H1 (cell line): ENCODE data around the gene PTPRJ. TPM values are rescaled to one million over a fixed set of nuclear protein-coding genes. Genes with fewer than 3 reads are reported as not detected.

Experiments
- CTCF ChIA-PET: fragments of 300-600 bp; sonication (Branson Sonifier 250); formaldehyde crosslinking; loops from one replicate; lab custom pipeline; 2021; ENCODE audit not compliant: partially characterized antibody; lab: Charles Lee
- POLR2A ChIA-PET: fragments of 300-600 bp; sonication (Branson Sonifier 250); formaldehyde crosslinking; loops from one replicate; lab custom pipeline; 2021; ENCODE audit warnings: inconsistent platforms; ENCODE audit not compliant: partially characterized antibody; lab: Charles Lee
- DNase-seq, 2 experiments: peaks; one replicate each; pipeline versions ENCODE4 v3.0.0 to v3.0.0-alpha.2; 2010 to 2022; ENCODE audit warnings: low spot score in 2 of 2, low read depth in 1 of 2, mixed read lengths in 1 of 2
- FAIRE-seq: peaks from 2 replicates; lab custom pipeline; 2011; peaks lifted over from hg19 to GRCh38; lab: Jason Lieb, UNC
- H2AFZ ChIP-seq: 2 replicates; pipeline ENCODE4 v1.8.1; 2012; ENCODE audit warnings: low read length, inconsistent platforms
- H2AK5ac ChIP-seq: 2 replicates; pipeline ENCODE4 v1.6.1; 2013; ENCODE audit warnings: low read depth, low read length
- H2BK120ac ChIP-seq: replicated peaks from 2 replicates; pipeline ENCODE3; 2013; ENCODE audit warnings: low read depth, low read length, inconsistent platforms
- H2BK12ac ChIP-seq: 2 replicates; pipeline ENCODE4 v1.6.1; 2013; ENCODE audit warnings: low read depth, low read length
- H2BK15ac ChIP-seq: 2 replicates; pipeline ENCODE4 v1.6.1; 2013; ENCODE audit warnings: low read length
- H2BK20ac ChIP-seq: 2 replicates; pipeline ENCODE4 v1.6.1; 2013; ENCODE audit warnings: low read length
- H2BK5ac ChIP-seq: 2 replicates; pipeline ENCODE4 v1.6.1; 2013; ENCODE audit warnings: low read depth, low read length
- H3K14ac ChIP-seq: 2 replicates; pipeline ENCODE4 v1.6.1; 2013; ENCODE audit warnings: inconsistent platforms; ENCODE audit not compliant: insufficient read length
- H3K18ac ChIP-seq: 2 replicates; pipeline ENCODE4 v1.6.1; 2013; ENCODE audit warnings: low read length; ENCODE audit errors: extremely low read depth
- H3K23ac ChIP-seq: 2 replicates; pipeline ENCODE4 v1.6.1; 2013; ENCODE audit warnings: inconsistent platforms; ENCODE audit not compliant: insufficient read length
- H3K23me2 ChIP-seq: 2 replicates; pipeline ENCODE4 v1.6.1; 2013; ENCODE audit warnings: low read depth, low read length
- H3K27ac ChIP-seq: 2 replicates; pipeline ENCODE4 v1.6.1; 2011; ENCODE audit warnings: low read depth, low read length, inconsistent platforms
- H3K27me3 ChIP-seq, 4 experiments: replicated peaks in 1 of 4; 1 replicate in 1 of 4; 2 replicates in 3 of 4; pipeline versions ENCODE4 v1.6.1 to v1.8.1; 2011 to 2013; ENCODE audit warnings: low read length in 3 of 4, mild to moderate bottlenecking in 3 of 4, inconsistent platforms in 2 of 4, mixed read lengths in 2 of 4, moderate library complexity in 1 of 4; ENCODE audit not compliant: control insufficient read depth in 3 of 4, insufficient read depth in 3 of 4; ENCODE audit errors: extremely low read depth in 1 of 4
- H3K36me3 ChIP-seq, 4 experiments: 2 replicates each; pipeline versions ENCODE4 v1.6.1 to v1.8.1; 2011 to 2013; ENCODE audit warnings: mild to moderate bottlenecking in 4 of 4, low read length in 3 of 4, moderate library complexity in 2 of 4, control low read depth in 1 of 4, inconsistent platforms in 1 of 4; ENCODE audit not compliant: insufficient read depth in 4 of 4, control insufficient read depth in 2 of 4
- H3K4ac ChIP-seq: replicated peaks from 2 replicates; pipeline ENCODE3; 2013; ENCODE audit warnings: low read length, low read depth, mixed read lengths, inconsistent platforms; ENCODE audit not compliant: insufficient read length
- H3K4me1 ChIP-seq, 4 experiments: replicated peaks in 1 of 4; 1 replicate in 1 of 4; 2 replicates in 3 of 4; pipeline versions ENCODE4 v1.6.1 to v1.8.1; 2011 to 2013; ENCODE audit warnings: low read length in 3 of 4, inconsistent platforms in 2 of 4, mixed read lengths in 1 of 4; ENCODE audit not compliant: insufficient read depth in 4 of 4, control insufficient read depth in 3 of 4
- H3K4me2 ChIP-seq, 2 experiments: 2 replicates each; pipeline versions ENCODE4 v1.6.1 to v1.8.1; 2011 to 2013; ENCODE audit warnings: low read depth in 2 of 2, low read length in 2 of 2, control low read depth in 1 of 2, inconsistent platforms in 1 of 2, mild to moderate bottlenecking in 1 of 2; ENCODE audit not compliant: insufficient read depth in 1 of 2
- H3K4me3 ChIP-seq, 4 experiments: fragments of 200-600, 300-600 bp in 1 of 4; sonication (generic), shearing (Covaris generic), sonication (Bioruptor Twin) in 1 of 4; 2 replicates each; pipeline versions ENCODE4 v1.5.1 to v1.8.1; 2011 to 2016; ENCODE audit warnings: low read length in 4 of 4, low read depth in 3 of 4, control low read depth in 2 of 4, inconsistent platforms in 2 of 4, mild to moderate bottlenecking in 2 of 4, mixed read lengths in 1 of 4, moderate library complexity in 1 of 4; ENCODE audit not compliant: insufficient read depth in 2 of 4; ENCODE audit errors: extremely low read depth in 1 of 4
- H3K56ac ChIP-seq: replicated peaks from 2 replicates; pipeline ENCODE3; 2013; ENCODE audit warnings: low read depth, mild to moderate bottlenecking, mixed read lengths, low read length, inconsistent platforms; ENCODE audit not compliant: insufficient read length
- H3K79me1 ChIP-seq: 2 replicates; pipeline ENCODE4 v1.6.1; 2013; ENCODE audit warnings: low read depth, low read length, control low read depth
- H3K79me2 ChIP-seq, 2 experiments: 2 replicates each; pipeline versions ENCODE4 v1.6.1 to v1.8.1; 2012 to 2013; ENCODE audit warnings: low read length in 2 of 2, mild to moderate bottlenecking in 2 of 2, inconsistent platforms in 1 of 2; ENCODE audit not compliant: insufficient read depth in 2 of 2, control insufficient read depth in 1 of 2
- H3K9ac ChIP-seq, 4 experiments: replicated peaks in 1 of 4; 1 replicate in 1 of 4; 2 replicates in 3 of 4; pipeline versions ENCODE4 v1.6.1 to v1.8.1; 2011 to 2013; ENCODE audit warnings: low read depth in 3 of 4, low read length in 3 of 4, control low read depth in 2 of 4, mild to moderate bottlenecking in 2 of 4, moderate library complexity in 2 of 4, inconsistent platforms in 1 of 4; ENCODE audit errors: extremely low read depth in 1 of 4
- H3K9me3 ChIP-seq, 2 experiments: 2 replicates each; pipeline versions ENCODE4 v1.6.1 to v1.8.1; 2012 to 2013; ENCODE audit warnings: mild to moderate bottlenecking in 2 of 2, moderate library complexity in 2 of 2, control low read depth in 1 of 2, inconsistent platforms in 1 of 2, low read depth in 1 of 2, low read length in 1 of 2, mixed read lengths in 1 of 2; ENCODE audit not compliant: insufficient read depth in 2 of 2
- H4K20me1 ChIP-seq, 2 experiments: replicated peaks in 1 of 2; 2 replicates each; pipeline versions ENCODE3 to v1.8.1; 2011 to 2013; ENCODE audit warnings: inconsistent platforms in 2 of 2, low read length in 2 of 2, mild to moderate bottlenecking in 1 of 2; ENCODE audit not compliant: insufficient read depth in 2 of 2, control insufficient read depth in 1 of 2
- H4K5ac ChIP-seq: 2 replicates; pipeline ENCODE4 v1.6.1; 2013; ENCODE audit warnings: low read length, low read depth, mixed read lengths, inconsistent platforms; ENCODE audit not compliant: insufficient read length
- H4K8ac ChIP-seq: 2 replicates; pipeline ENCODE4 v1.8.0; 2013; ENCODE audit warnings: mild to moderate bottlenecking, moderate library complexity, low read length, inconsistent platforms; ENCODE audit not compliant: insufficient read depth; ENCODE audit errors: extremely low read depth
- H4K91ac ChIP-seq: replicated peaks from 2 replicates; pipeline ENCODE3; 2013; ENCODE audit warnings: low read length, mixed read lengths, inconsistent platforms; ENCODE audit not compliant: insufficient read length
- BCL11A ChIP-seq, 2 experiments: IDR thresholded peaks; one replicate each; pipeline ENCODE4 v1.6.1; 2011; ENCODE audit warnings: low read depth in 2 of 2, low read length in 2 of 2, mild to moderate bottlenecking in 2 of 2
- FOSL1 ChIP-seq: IDR thresholded peaks from 2 replicates; pipeline ENCODE4 v1.6.1; 2011; ENCODE audit warnings: mild to moderate bottlenecking, low read depth, low read length, moderate library complexity; ENCODE audit not compliant: insufficient read depth
- SRF ChIP-seq: IDR thresholded peaks from 2 replicates; pipeline ENCODE4 v1.6.1; 2011; ENCODE audit warnings: mild to moderate bottlenecking, low read depth, low read length, moderate library complexity
- TAF7 ChIP-seq: optimal IDR thresholded peaks from 2 replicates; pipeline ENCODE3; 2011; ENCODE audit warnings: low read depth, mild to moderate bottlenecking, inconsistent platforms, low read length, moderate library complexity, borderline replicate concordance
- whole genome bisulfite sequencing, 2 experiments: shearing (Covaris generic) in 1 of 2; methylation state at CpG; one replicate each; pipeline versions ENCODE4 v1.1.6 to v1.1.7; 2013 to 2015; ENCODE audit warnings: low lambda C conversion rate in 2 of 2, mixed read lengths in 2 of 2, inconsistent platforms in 1 of 2, low coverage in 1 of 2, missing lambda C conversion rate in 1 of 2; ENCODE audit not compliant: insufficient replicate concordance in 2 of 2, insufficient coverage in 1 of 2, insufficient read length in 1 of 2; ENCODE audit errors: extremely low coverage in 1 of 2, missing lambda C conversion rate in 1 of 2; 5-methylcytosine and 5-hydroxymethylcytosine counted together
- polyA plus RNA-seq, 7 experiments: library from polyadenylated mRNA; depleted of rRNA in 3 of 7; stranded (reverse) in 5 of 7; unstranded in 2 of 7; fragments of >200 nt in 5 of 7; fragments of 200-250 nt in 2 of 7; gene quantifications; 1 replicate in 5 of 7; 2 replicates in 1 of 7; 4 replicates in 1 of 7; pipeline versions ENCODE4 v1.2.1 to v1.2.3, GENCODE V29; 2011 to 2013; ENCODE audit warnings: missing spikeins in 2 of 7, mixed read lengths in 2 of 7
- total RNA-seq: library from RNA; stranded (reverse); fragmentation: NEBNext Ultra II Directional; extraction: Animal tissue kit (Norgen Biotek cat#: 25700); gene quantifications from 2 replicates; pipeline ENCODE4 v1.2.1, GENCODE V29; 2021

PTPRJ gene
- total and polyA plus RNA-seq, 2 of the 8 experiments (the other 6 are each of a cell fraction or from before 2014, with no cell fraction given), result 4.4 to 22.6 TPM

DNA sequence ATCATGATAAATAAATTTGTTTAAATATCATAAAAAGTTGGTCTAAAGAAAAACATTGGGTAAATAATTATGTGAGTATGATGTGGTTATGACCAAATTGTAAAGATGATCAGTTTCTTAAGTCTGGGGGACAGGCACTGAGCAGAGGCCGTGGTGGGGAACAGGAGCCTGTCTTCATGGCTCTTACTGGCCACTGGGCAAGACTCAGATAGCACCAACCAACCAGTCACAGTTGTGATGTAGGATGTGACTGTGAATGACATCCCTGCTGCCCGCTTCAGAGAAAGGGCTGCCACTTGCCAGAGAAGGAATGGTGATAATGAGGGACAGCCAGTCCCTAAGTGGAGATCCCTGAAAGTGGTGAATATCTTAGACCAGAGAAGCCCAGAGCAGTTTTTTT, 7.0 kb downstream of the PTPRJ start:
- Histone ChIP-seq H3K27me3 (no peaks in the 10 kb centered on the region), H3K27ac (no peak overlapping the region), H2AFZ (no peak overlapping the region), H4K91ac (no peak overlapping the region), H4K20me1 (no peaks in the 10 kb centered on the region), H2BK120ac (no peak overlapping the region), H3K23ac (no peak overlapping the region), H3K4me3 (no peak overlapping the region), H3K18ac (no peak overlapping the region), H3K23me2 (no peaks in the 10 kb centered on the region), H3K79me2 (peaks cover 3 to 61% of the 10 kb centered on the region in 2 experiments; a peak in 3 of 4 replicates), H3K14ac (no peak overlapping the region), H3K4me1 (peaks cover 0 to 7% (median 3%) of the 10 kb centered on the region in 4 experiments; a peak in 3 of 7 replicates), H2BK15ac (no peak overlapping the region), H3K79me1 (no peaks in the 10 kb centered on the region), H2BK5ac (no peak overlapping the region), H2BK12ac (no peak overlapping the region), H3K4ac (no peak overlapping the region), H4K5ac (no peak overlapping the region), H2AK5ac (peak overlapping the region; percentile 16; the same call in 1 of the 2 replicates), H3K4me2 (no peak overlapping the region), H2BK20ac (no peak overlapping the region), H4K8ac (no peak overlapping the region), H3K9me3 (no peaks in the 10 kb centered on the region), H3K9ac (no peak overlapping the region), H3K36me3 (no peaks in the 10 kb centered on the region), H3K56ac (no peak overlapping the region)
- POLR2A ChIA-PET, result no interaction called here
- no peak for FAIRE-seq
- no peak for DNase-seq
- CTCF ChIA-PET, result interaction anchor here (1.0 kb wide), 1 partner anchor 113 kb away, joined by 4 read pairs; no protein-coding TSS in a partner anchor
- TF ChIP-seq BCL11A (IDR thresholded peaks at IDR 0.05; ENCODE audit: low read depth in 2 of 2, low read length in 2 of 2) (no peak), SRF (no peak), FOSL1 (no peak), TAF7 (no peak)
- WGBS, 2 experiments, result 83% methylated on average over 2 of the region's 2 CpGs; no CpG with 5 or more reads in 1 of the 2 experiments
